ENCODE data around the gene GPR55.

- TF ChIP-seq CTCF (IDR thresholded peaks at IDR 0.05) = no peak
- TF ChIP-seq POLR2A (IDR thresholded peaks at IDR 0.05) = no peak
Measured at GRCh38 chr2:230941202-230942180, 16.4 kb upstream of the GPR55 start.
